H1 (cell line): Measurements from ENCODE around the gene TCEA2. TPM values are rescaled to one million over a fixed set of nuclear protein-coding genes. Genes with fewer than 3 reads are reported as not detected.

ENCODE experiments used
- CREB1 ChIP-seq: IDR thresholded peaks from 2 replicates; pipeline ENCODE4 v1.6.1; 2012; ENCODE audit warnings: inconsistent platforms
- EP300 ChIP-seq, 2 experiments: IDR thresholded peaks; 1 replicate in 1 of 2; 2 replicates in 1 of 2; pipeline ENCODE4 v1.6.1; 2011 to 2012; ENCODE audit warnings: low read depth in 2 of 2, low read length in 2 of 2, mild to moderate bottlenecking in 2 of 2, borderline replicate concordance in 1 of 2, inconsistent platforms in 1 of 2, moderate library complexity in 1 of 2
- JUND ChIP-seq: IDR thresholded peaks from 2 replicates; pipeline ENCODE4 v1.6.1; 2011; ENCODE audit warnings: mild to moderate bottlenecking, improper control_type of control experiment, low read length
- POLR2A ChIP-seq, 2 experiments: IDR thresholded peaks; 1 replicate in 1 of 2; 2 replicates in 1 of 2; pipeline ENCODE4 v1.6.1; 2011; ENCODE audit warnings: low read depth in 2 of 2, low read length in 2 of 2, mild to moderate bottlenecking in 2 of 2; ENCODE audit errors: control extremely low read depth in 1 of 2
- SP4 ChIP-seq: IDR thresholded peaks from 2 replicates; pipeline ENCODE4 v1.6.1; 2012; ENCODE audit warnings: low read length, inconsistent platforms
- TAF1 ChIP-seq: IDR thresholded peaks from 2 replicates; pipeline ENCODE4 v1.6.1; 2011; ENCODE audit warnings: mild to moderate bottlenecking, low read depth, low read length
- TBP ChIP-seq: IDR thresholded peaks from 2 replicates; pipeline ENCODE4 v1.6.1; 2011; ENCODE audit warnings: low read depth, low read length, improper control_type of control experiment
- polyA plus RNA-seq, 7 experiments: library from polyadenylated mRNA; depleted of rRNA in 3 of 7; stranded (reverse) in 5 of 7; unstranded in 2 of 7; fragments of >200 nt in 5 of 7; fragments of 200-250 nt in 2 of 7; gene quantifications; 1 replicate in 5 of 7; 2 replicates in 1 of 7; 4 replicates in 1 of 7; pipeline versions ENCODE4 v1.2.1 to v1.2.3, GENCODE V29; 2011 to 2013; ENCODE audit warnings: missing spikeins in 2 of 7, mixed read lengths in 2 of 7
- total RNA-seq: library from RNA; stranded (reverse); fragmentation: NEBNext Ultra II Directional; extraction: Animal tissue kit (Norgen Biotek cat#: 25700); gene quantifications from 2 replicates; pipeline ENCODE4 v1.2.1, GENCODE V29; 2021
- TF ChIP-seq, protein P1 (sequence below): fragments of 300-600 bp; sonication (generic); IDR thresholded peaks from 2 replicates; pipeline ENCODE4 v1.7.1; 2012; ENCODE audit warnings: low read length, moderate library complexity, mild to moderate bottlenecking, inconsistent platforms; ENCODE audit not compliant: insufficient replicate concordance
- TF ChIP-seq, protein P2 (sequence below): IDR thresholded peaks from 2 replicates; pipeline ENCODE4 v1.6.1; 2011; ENCODE audit warnings: low read depth, mild to moderate bottlenecking, low read length; ENCODE audit not compliant: insufficient read depth

TCEA2 gene
- total and polyA plus RNA-seq, 2 of the 8 experiments (the other 6 are each of a cell fraction or from before 2014, with no cell fraction given) = 41.4 to 42.3 TPM

DNA sequence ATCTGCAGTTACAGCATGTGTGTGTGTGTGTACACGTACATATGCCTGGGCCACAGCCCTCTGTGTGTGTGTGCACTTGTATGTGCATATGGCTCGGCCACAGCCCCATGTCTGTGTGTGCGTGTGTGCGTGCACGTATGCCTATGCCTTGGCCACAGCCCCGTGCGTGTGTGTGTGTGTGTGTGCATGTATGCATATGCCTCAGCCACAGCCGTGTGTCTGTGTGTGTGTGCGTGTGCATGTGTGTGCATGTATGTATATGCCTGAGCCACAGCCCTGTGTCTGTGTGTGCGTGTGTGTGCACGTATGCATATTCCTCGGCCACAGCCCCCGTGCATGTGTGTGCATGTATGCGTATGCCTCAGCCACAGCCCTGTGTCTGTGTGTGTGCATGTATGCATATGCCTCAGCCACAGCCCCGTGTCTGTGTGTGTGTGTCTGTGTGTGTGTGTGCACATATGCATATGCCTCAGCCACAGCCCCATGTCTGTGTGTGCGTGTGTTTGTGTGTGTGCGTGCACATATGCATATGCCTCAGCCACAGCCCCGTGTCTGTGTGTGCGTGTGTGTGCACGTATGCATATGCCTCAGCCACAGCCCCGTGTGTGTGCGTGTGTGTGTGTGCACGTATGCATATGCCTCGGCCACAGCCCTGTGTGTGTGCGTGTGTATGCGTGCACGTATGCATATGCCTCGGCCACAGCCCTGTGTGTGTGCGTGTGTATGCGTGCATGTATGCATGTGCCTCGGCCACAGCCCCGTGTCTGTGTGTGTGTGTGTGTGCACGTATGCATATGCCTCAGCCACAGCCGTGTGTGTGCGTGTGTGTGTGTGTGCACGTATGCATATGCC lies 41.6 kb upstream of the TCEA2 start (continued):
- TF ChIP-seq, protein P1, sequence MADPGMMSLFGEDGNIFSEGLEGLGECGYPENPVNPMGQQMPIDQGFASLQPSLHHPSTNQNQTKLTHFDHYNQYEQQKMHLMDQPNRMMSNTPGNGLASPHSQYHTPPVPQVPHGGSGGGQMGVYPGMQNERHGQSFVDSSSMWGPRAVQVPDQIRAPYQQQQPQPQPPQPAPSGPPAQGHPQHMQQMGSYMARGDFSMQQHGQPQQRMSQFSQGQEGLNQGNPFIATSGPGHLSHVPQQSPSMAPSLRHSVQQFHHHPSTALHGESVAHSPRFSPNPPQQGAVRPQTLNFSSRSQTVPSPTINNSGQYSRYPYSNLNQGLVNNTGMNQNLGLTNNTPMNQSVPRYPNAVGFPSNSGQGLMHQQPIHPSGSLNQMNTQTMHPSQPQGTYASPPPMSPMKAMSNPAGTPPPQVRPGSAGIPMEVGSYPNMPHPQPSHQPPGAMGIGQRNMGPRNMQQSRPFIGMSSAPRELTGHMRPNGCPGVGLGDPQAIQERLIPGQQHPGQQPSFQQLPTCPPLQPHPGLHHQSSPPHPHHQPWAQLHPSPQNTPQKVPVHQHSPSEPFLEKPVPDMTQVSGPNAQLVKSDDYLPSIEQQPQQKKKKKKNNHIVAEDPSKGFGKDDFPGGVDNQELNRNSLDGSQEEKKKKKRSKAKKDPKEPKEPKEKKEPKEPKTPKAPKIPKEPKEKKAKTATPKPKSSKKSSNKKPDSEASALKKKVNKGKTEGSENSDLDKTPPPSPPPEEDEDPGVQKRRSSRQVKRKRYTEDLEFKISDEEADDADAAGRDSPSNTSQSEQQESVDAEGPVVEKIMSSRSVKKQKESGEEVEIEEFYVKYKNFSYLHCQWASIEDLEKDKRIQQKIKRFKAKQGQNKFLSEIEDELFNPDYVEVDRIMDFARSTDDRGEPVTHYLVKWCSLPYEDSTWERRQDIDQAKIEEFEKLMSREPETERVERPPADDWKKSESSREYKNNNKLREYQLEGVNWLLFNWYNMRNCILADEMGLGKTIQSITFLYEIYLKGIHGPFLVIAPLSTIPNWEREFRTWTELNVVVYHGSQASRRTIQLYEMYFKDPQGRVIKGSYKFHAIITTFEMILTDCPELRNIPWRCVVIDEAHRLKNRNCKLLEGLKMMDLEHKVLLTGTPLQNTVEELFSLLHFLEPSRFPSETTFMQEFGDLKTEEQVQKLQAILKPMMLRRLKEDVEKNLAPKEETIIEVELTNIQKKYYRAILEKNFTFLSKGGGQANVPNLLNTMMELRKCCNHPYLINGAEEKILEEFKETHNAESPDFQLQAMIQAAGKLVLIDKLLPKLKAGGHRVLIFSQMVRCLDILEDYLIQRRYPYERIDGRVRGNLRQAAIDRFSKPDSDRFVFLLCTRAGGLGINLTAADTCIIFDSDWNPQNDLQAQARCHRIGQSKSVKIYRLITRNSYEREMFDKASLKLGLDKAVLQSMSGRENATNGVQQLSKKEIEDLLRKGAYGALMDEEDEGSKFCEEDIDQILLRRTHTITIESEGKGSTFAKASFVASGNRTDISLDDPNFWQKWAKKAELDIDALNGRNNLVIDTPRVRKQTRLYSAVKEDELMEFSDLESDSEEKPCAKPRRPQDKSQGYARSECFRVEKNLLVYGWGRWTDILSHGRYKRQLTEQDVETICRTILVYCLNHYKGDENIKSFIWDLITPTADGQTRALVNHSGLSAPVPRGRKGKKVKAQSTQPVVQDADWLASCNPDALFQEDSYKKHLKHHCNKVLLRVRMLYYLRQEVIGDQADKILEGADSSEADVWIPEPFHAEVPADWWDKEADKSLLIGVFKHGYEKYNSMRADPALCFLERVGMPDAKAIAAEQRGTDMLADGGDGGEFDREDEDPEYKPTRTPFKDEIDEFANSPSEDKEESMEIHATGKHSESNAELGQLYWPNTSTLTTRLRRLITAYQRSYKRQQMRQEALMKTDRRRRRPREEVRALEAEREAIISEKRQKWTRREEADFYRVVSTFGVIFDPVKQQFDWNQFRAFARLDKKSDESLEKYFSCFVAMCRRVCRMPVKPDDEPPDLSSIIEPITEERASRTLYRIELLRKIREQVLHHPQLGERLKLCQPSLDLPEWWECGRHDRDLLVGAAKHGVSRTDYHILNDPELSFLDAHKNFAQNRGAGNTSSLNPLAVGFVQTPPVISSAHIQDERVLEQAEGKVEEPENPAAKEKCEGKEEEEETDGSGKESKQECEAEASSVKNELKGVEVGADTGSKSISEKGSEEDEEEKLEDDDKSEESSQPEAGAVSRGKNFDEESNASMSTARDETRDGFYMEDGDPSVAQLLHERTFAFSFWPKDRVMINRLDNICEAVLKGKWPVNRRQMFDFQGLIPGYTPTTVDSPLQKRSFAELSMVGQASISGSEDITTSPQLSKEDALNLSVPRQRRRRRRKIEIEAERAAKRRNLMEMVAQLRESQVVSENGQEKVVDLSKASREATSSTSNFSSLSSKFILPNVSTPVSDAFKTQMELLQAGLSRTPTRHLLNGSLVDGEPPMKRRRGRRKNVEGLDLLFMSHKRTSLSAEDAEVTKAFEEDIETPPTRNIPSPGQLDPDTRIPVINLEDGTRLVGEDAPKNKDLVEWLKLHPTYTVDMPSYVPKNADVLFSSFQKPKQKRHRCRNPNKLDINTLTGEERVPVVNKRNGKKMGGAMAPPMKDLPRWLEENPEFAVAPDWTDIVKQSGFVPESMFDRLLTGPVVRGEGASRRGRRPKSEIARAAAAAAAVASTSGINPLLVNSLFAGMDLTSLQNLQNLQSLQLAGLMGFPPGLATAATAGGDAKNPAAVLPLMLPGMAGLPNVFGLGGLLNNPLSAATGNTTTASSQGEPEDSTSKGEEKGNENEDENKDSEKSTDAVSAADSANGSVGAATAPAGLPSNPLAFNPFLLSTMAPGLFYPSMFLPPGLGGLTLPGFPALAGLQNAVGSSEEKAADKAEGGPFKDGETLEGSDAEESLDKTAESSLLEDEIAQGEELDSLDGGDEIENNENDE = no peak
- TF ChIP-seq SP4 = no peak
- TF ChIP-seq, protein P2, sequence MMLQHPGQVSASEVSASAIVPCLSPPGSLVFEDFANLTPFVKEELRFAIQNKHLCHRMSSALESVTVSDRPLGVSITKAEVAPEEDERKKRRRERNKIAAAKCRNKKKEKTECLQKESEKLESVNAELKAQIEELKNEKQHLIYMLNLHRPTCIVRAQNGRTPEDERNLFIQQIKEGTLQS = no peak
- no peak for TF ChIP-seq TAF1
- no peak for TF ChIP-seq POLR2A (IDR thresholded peaks at IDR 0.05; ENCODE audit: control extremely low read depth in 1 of 2, low read depth in 2 of 2, low read length in 2 of 2)
- no peak for TF ChIP-seq EP300 (IDR thresholded peaks at IDR 0.05; ENCODE audit: borderline replicate concordance in 1 of 2, low read depth in 2 of 2, low read length in 2 of 2)
- no peak for TF ChIP-seq TBP
- TF ChIP-seq JUND = no peak
- TF ChIP-seq CREB1 = no peak
